ENCODE data around the gene CHD2.

DNA sequence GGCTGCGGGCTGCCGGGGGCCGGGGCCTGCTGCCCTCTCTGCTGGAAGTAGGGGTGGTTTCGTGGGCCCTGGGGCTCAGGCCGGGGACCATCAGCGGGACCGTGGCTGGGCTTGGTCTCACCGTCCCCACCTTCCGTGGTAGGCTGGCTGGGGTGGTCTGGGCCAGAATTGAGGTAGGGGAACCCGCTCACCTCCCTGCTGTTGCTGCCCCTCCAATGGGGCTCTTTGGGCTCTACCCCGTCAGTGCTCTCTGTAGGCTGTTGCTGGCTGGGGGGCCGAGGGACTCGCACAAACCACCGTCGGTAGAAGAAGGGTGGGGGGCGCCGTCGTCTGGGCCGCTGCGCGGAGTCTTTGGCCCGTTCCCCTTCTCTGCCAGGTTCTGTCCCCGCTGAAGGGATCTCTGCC is 165.5 kb downstream of the CHD2 start:
- TF ChIP-seq, protein P1, sequence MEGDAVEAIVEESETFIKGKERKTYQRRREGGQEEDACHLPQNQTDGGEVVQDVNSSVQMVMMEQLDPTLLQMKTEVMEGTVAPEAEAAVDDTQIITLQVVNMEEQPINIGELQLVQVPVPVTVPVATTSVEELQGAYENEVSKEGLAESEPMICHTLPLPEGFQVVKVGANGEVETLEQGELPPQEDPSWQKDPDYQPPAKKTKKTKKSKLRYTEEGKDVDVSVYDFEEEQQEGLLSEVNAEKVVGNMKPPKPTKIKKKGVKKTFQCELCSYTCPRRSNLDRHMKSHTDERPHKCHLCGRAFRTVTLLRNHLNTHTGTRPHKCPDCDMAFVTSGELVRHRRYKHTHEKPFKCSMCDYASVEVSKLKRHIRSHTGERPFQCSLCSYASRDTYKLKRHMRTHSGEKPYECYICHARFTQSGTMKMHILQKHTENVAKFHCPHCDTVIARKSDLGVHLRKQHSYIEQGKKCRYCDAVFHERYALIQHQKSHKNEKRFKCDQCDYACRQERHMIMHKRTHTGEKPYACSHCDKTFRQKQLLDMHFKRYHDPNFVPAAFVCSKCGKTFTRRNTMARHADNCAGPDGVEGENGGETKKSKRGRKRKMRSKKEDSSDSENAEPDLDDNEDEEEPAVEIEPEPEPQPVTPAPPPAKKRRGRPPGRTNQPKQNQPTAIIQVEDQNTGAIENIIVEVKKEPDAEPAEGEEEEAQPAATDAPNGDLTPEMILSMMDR (IDR thresholded peaks at IDR 0.05; ENCODE audit: insufficient read depth, low read depth, low read length), result no peak
- no peak for TF ChIP-seq EZH2 (IDR thresholded peaks at IDR 0.05; ENCODE audit: insufficient read depth, low read length)

Measured in astrocyte (in vitro differentiated cells and primary cell).